Ishikawa (cell line): ENCODE results near the gene REXO1.

ENCODE experiments used
- CEBPB ChIP-seq: IDR thresholded peaks from 2 replicates; pipeline ENCODE4 v1.6.1; 2012
- CREB1 ChIP-seq: IDR thresholded peaks from 2 replicates; pipeline ENCODE4 v1.6.1; 2012; ENCODE audit warnings: low read depth
- EGR1 ChIP-seq: IDR thresholded peaks from 2 replicates; pipeline ENCODE4 v1.6.1; 2012
- EP300 ChIP-seq: IDR thresholded peaks from 2 replicates; pipeline ENCODE4 v1.6.1; 2012; ENCODE audit warnings: borderline replicate concordance
- FOXM1 ChIP-seq: IDR thresholded peaks from 2 replicates; pipeline ENCODE4 v1.6.1; 2012; ENCODE audit warnings: low read depth, borderline replicate concordance
- MAX ChIP-seq: IDR thresholded peaks from 2 replicates; pipeline ENCODE4 v1.6.1; 2012
- NFIC ChIP-seq: IDR thresholded peaks from 2 replicates; pipeline ENCODE4 v1.6.1; 2012
- RAD21 ChIP-seq: IDR thresholded peaks from 2 replicates; pipeline ENCODE4 v1.6.1; 2012; ENCODE audit warnings: low read depth
- REST ChIP-seq: IDR thresholded peaks from 2 replicates; pipeline ENCODE4 v1.6.1; 2012; ENCODE audit warnings: low read depth, mild to moderate bottlenecking
- TAF1 ChIP-seq: IDR thresholded peaks from 2 replicates; pipeline ENCODE4 v1.6.1; 2012; ENCODE audit warnings: low read depth, mild to moderate bottlenecking
- TCF12 ChIP-seq: IDR thresholded peaks from 2 replicates; pipeline ENCODE4 v1.6.1; 2012; ENCODE audit warnings: low read depth
- TEAD4 ChIP-seq: IDR thresholded peaks from 2 replicates; pipeline ENCODE4 v1.6.1; 2012
- USF1 ChIP-seq: IDR thresholded peaks from 2 replicates; pipeline ENCODE4 v1.6.1; 2012
- YY1 ChIP-seq: IDR thresholded peaks from 2 replicates; pipeline ENCODE4 v1.6.1; 2012; ENCODE audit warnings: low read depth
- ZBTB7A ChIP-seq: IDR thresholded peaks from 2 replicates; pipeline ENCODE4 v1.6.1; 2012; ENCODE audit warnings: low read depth

REXO1 gene

GRCh38 chr19:1783874-1784273, 64.4 kb downstream of the REXO1 start:
- no peak for TF ChIP-seq USF1
- no peak for TF ChIP-seq RAD21
- TF ChIP-seq CEBPB = no peak
- TF ChIP-seq ZBTB7A = no peak
- TF ChIP-seq REST = no peak
- TF ChIP-seq YY1 = no peak
- no peak for TF ChIP-seq NFIC
- no peak for TF ChIP-seq EP300
- no peak for TF ChIP-seq TAF1
- no peak for TF ChIP-seq CREB1
- no peak for TF ChIP-seq EGR1
- no peak for TF ChIP-seq MAX

- TF ChIP-seq FOXM1 (no peak), USF1 (no peak), EP300 (no peak), REST (no peak), TCF12 (no peak), MAX (no peak), TAF1 (no peak), YY1 (no peak), EGR1 (no peak), ZBTB7A (no peak), RAD21 (no peak), CEBPB (no peak), NFIC (no peak), CREB1 (no peak), TEAD4 (no peak)
Measured at GRCh38 chr19:1783354-1783753, 64.9 kb downstream of the REXO1 start.

GRCh38 chr19:1782521-1782920, 65.8 kb downstream of the REXO1 start:
- TF ChIP-seq TEAD4 (no peak), NFIC (no peak), TCF12 (no peak), CEBPB (no peak), YY1 (no peak), FOXM1 (no peak), TAF1 (no peak), REST (no peak), CREB1 (no peak), EGR1 (no peak), EP300 (no peak), USF1 (no peak), MAX (no peak), ZBTB7A (no peak), RAD21 (no peak)

GRCh38 chr19:1780272-1780958, 67.9 kb downstream of the REXO1 start:
- no peak for TF ChIP-seq EGR1
- TF ChIP-seq CREB1 = no peak
- TF ChIP-seq RAD21 = no peak
- TF ChIP-seq USF1 = no peak
- no peak for TF ChIP-seq TEAD4
- no peak for TF ChIP-seq TCF12
- no peak for TF ChIP-seq YY1
- no peak for TF ChIP-seq FOXM1
- TF ChIP-seq REST = no peak
- TF ChIP-seq NFIC = no peak
- no peak for TF ChIP-seq TAF1
- TF ChIP-seq ZBTB7A = no peak
- no peak for TF ChIP-seq MAX
- TF ChIP-seq EP300 = no peak
- no peak for TF ChIP-seq CEBPB
